Type B pancreatic cell (in vitro differentiated cells): ENCODE measurements around the gene PAN3. TPM values are rescaled to one million over a fixed set of nuclear protein-coding genes. Genes with fewer than 3 reads are reported as not detected.

Source experiments
- DNase-seq: peaks from one replicate; pipeline ENCODE4 v3.0.0; 2021; ENCODE audit warnings: mixed read lengths; ENCODE audit not compliant: unreplicated experiment; ENCODE audit errors: extremely low spot score
- H3K27ac Mint-ChIP-seq: 2 replicates; pipeline ENCODE4 v1.8.0; 2021; ENCODE audit warnings: mild to moderate bottlenecking, mixed read lengths
- H3K27me3 Mint-ChIP-seq: 2 replicates; pipeline ENCODE4 v1.8.0; 2021; ENCODE audit warnings: mixed read lengths
- H3K36me3 Mint-ChIP-seq: 2 replicates; pipeline ENCODE4 v1.8.0; 2021; ENCODE audit warnings: mixed read lengths
- H3K4me1 Mint-ChIP-seq: one replicate; pipeline ENCODE4 v1.8.0; 2021; ENCODE audit warnings: mixed read lengths; ENCODE audit not compliant: unreplicated experiment
- H3K4me3 Mint-ChIP-seq: 2 replicates; pipeline ENCODE4 v1.8.0; 2021; ENCODE audit warnings: mild to moderate bottlenecking, mixed read lengths
- H3K9me3 Mint-ChIP-seq: 2 replicates; pipeline ENCODE4 v1.8.0; 2021; ENCODE audit warnings: mixed read lengths
- CTCF ChIP-seq: fragments of 200-600 bp; sonication (generic); conservative IDR thresholded peaks from 2 replicates; pipeline ENCODE4 v1.5.0; 2021; ENCODE audit warnings: antibody characterized with exemption, mild to moderate bottlenecking
- total RNA-seq: library from RNA; stranded (reverse); gene quantifications from 2 replicates; pipeline ENCODE4 v1.2.1, GENCODE V29; 2021; ENCODE audit warnings: low replicate concordance

Gene PAN3
- total RNA-seq, 1 donor from 2014 or later: 37.4 TPM

- no peak for DNase-seq
- no peaks in the 10 kb centered on the region for H3K27me3 Mint-ChIP-seq
- TF ChIP-seq CTCF: no peak
- peaks cover 31% of the 10 kb centered on the region for H3K36me3 Mint-ChIP-seq
- no peaks in the 10 kb centered on the region for H3K4me1 Mint-ChIP-seq
- H3K4me3 Mint-ChIP-seq: no peak overlapping the region
- no peaks in the 10 kb centered on the region for H3K9me3 Mint-ChIP-seq
- peak overlapping the region; percentile 17 for H3K27ac Mint-ChIP-seq
Observed at GRCh38 chr13:28258417-28258816, 120.1 kb downstream of the PAN3 start.

GRCh38 chr13:28267497-28267896 is 129.2 kb downstream of the PAN3 start:
- Mint-ChIP-seq H3K27ac (no peak overlapping the region), H3K36me3 (peaks cover 25% of the 10 kb centered on the region), H3K4me3 (no peak overlapping the region)

DNA sequence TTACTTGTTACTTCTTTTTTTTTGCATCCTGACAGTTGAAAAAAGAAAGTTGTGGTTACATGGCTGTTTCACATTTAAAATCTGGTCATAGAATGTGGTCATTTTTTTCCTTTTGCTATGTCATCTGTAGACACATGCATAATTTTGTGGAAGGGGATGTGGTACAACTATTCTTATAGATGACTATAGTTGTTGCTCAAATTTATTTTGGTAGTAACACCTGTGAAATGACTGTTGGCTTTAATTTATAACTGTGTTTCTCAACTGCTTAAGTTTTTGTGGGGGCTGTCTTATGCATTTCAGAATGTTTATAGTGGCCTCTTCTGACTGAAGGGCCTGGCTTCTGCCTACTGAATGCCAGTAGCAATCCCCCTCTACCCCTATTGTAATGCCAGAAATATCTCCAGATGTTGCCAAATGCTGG is 130.5 kb downstream of the PAN3 start:
- DNase-seq: no peak
- TF ChIP-seq CTCF: no peak

More at GRCh38 chr13:28267497-28267896, 129.2 kb downstream of the PAN3 start:
- no peak for DNase-seq
- Mint-ChIP-seq H3K9me3 (no peaks in the 10 kb centered on the region), H3K4me1 (no peaks in the 10 kb centered on the region), H3K27me3 (no peaks in the 10 kb centered on the region)
- no peak for TF ChIP-seq CTCF

DNA sequence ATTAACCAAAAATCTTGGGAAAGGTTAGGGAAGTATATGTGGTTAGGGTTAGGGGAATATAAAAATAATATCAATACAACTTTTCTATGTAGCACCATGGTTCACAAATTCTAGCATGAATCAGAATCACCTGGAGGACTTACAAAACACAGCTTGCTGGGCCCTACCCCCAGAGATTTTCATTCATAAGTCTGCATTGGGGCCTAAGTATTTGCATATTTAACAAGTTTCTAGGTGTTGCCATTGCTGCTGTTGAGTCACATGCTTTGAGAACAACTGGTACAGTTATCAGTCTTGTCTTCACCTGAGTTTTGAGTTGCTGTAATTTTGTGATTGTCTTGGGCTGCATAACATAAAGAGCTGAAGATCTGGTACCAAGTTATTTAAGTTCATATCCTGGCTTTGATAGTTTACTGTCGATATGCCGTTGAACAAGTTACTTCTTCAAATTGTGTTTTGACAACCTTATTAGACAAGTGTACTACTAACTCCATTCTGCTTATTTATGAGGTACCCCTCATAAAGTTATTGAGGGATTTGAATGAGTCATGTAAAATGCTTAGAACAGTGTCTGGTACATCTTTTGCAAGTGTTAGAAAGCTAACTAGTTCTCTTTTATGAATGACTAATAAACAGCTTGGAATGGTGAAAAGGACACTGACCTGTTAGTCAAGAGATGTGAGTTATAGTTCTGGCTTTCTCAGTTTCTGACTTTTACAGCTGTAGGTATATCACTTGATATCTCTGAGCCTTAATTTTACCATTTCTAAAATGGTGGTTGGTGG is 132.9 kb downstream of the PAN3 start:
- no peaks in the 10 kb centered on the region for H3K9me3 Mint-ChIP-seq
- DNase-seq: no peak
- no peaks in the 10 kb centered on the region for H3K4me1 Mint-ChIP-seq
- H3K36me3 Mint-ChIP-seq: peaks cover 27% of the 10 kb centered on the region
- H3K4me3 Mint-ChIP-seq: no peak overlapping the region
- H3K27me3 Mint-ChIP-seq: no peaks in the 10 kb centered on the region
- no peak overlapping the region for H3K27ac Mint-ChIP-seq
- TF ChIP-seq CTCF: no peak

More for the DNA sequence above, 130.5 kb downstream of the PAN3 start:
- H3K36me3 Mint-ChIP-seq: peaks cover 16% of the 10 kb centered on the region
- H3K9me3 Mint-ChIP-seq: no peaks in the 10 kb centered on the region
- no peak overlapping the region for H3K27ac Mint-ChIP-seq
- H3K27me3 Mint-ChIP-seq: no peaks in the 10 kb centered on the region
- no peak overlapping the region for H3K4me3 Mint-ChIP-seq
- no peaks in the 10 kb centered on the region for H3K4me1 Mint-ChIP-seq

DNA sequence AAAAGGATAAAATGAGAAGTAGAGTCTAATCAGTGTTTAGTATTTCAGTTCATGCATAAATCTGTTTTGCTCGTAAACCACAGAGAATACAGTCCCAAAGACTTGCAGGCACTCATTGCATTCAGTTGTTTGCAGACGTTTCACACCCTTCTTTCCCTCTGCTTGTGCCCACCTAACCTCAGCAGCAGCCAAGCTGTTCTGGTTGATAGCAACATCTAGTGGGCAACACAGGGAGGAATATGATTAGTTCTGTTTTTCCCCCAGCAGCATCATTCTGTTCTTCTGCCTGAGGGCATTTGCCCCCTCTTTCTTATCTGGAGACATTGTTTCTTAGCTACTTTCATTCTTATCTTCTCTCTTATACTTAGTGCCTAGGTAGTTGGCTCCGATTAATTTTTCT is 135.6 kb downstream of the PAN3 start:
- no peaks in the 10 kb centered on the region for H3K27me3 Mint-ChIP-seq
- H3K9me3 Mint-ChIP-seq: no peaks in the 10 kb centered on the region
- no peaks in the 10 kb centered on the region for H3K4me1 Mint-ChIP-seq
- no peak for DNase-seq
- H3K36me3 Mint-ChIP-seq: peaks cover 24% of the 10 kb centered on the region
- H3K27ac Mint-ChIP-seq: no peak overlapping the region
- peak; percentile 23 for TF ChIP-seq CTCF
- no peak overlapping the region for H3K4me3 Mint-ChIP-seq
